Mesenteric fat pad (tissue), 1 donor: ENCODE measurements around the gene AK4. TPM values are rescaled to one million over a fixed set of nuclear protein-coding genes. Genes with fewer than 3 reads are reported as not detected.

Experiments used
- DNase-seq: peaks from one replicate; pipeline ENCODE4 v3.0.0-alpha.2; 2020; ENCODE audit warnings: low spot score
- total RNA-seq: library from RNA; stranded (reverse); fragmentation: NEBNext Ultra II Directional; extraction: Animal tissue kit (Norgen Biotek cat#: 25700); gene quantifications from one replicate; pipeline ENCODE4 v1.2.1, GENCODE V29; 2021
- donor health status: DM: yes; HTN: yes; CAD: no.

AK4 gene
- total RNA-seq, 1 donor from 2014 or later, result 101 TPM

DNA sequence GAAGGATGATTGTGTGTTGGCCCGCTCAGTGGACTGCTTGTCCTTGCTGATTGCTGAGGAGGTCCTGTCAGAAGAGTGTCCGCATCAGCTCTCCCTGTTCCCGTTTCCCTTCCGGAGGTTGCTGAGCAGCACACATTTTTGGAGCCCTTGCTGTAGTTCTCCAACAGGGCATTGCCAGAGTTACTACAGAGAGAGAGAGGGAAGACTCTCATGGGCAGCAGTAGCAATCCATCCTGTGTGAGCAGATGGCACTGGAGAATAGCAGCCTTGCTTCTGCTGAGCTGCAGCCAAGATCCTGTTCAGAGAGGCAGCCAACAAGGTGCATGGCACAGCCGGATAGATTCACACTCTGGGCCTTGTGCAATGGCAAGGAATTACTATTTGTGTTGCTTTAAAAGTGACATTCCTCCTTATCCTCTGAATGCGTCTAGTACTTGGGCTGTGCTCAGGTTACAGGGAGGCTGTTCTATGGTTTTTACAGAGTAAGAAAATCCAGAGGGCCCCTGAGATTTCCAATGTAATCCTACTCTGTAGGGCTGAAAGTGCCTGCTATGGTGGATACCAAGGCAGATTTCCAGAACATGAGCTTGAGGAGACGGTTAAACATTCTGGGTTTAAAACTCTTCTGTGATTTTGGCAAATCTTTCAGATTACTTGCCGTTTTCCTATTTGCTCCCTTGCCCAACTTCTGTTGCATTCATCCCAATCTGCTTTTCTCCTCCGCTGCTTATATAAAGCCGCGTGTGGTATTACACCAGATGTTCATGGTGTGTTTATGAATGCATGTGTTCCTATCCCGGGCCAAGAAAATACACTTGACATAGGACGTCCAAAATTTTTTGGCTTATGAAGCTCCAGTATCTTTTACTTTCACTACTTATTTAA lies 27.4 kb downstream of the AK4 start:
- DNase-seq, result no peak

DNA sequence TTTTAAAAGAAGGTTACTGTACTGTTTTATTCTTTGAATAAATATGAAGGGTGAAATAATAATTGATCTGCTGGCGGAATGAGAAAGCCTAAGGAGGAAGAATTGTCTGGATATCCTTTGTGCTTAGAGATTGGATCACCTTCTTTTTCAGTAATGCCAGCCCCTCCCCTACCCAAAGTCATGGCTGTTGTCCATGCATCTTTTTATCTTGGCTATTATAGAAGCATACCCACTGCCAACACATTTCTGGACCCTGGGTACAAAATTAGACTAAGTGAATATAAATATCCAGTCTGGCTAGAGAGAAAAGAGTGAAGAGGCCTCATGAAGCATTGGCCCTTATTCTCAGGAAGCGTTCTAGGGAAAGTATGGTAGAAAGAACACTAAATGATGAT lies 28.1 kb downstream of the AK4 start:
- no peak for DNase-seq

DNA sequence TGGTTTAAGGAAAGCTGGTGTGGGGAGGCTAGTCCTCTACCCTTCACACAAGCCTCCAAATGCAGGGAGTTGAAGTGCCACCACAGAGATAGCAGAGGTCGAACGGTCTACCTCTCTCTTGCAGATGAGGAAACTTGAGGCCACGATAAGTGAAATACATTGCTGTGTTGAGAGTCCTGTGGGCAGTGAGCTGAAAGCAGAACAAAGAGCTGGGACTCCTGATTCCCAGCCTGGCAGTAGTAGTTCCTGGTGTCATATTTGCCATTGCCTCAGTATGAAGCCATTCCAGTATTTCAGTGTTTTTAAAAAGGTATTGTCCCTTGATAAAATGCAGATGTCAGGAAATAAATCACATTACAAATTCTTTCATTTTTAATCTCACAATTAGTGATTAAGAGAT lies 28.6 kb downstream of the AK4 start:
- DNase-seq, result no peak

DNA sequence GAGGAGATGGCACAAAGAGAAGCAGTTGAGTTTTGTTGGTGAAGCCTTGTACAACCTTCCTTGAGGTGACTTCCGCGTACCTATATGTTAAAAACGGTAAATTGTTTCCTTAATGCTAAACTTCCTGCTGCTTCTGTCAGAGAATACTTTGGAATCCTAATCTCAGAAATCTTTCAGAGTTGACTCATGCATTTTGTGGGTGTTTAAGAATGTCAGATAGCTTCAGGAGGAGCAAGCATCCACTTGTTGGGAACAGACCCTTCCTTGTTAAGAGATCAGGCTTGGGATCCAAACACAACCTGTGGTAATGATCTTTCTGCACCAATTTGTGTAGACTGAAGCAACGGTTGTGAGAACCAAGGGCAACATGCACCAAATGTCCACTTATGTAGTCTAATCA lies 29.5 kb downstream of the AK4 start:
- DNase-seq, result no peak

DNA sequence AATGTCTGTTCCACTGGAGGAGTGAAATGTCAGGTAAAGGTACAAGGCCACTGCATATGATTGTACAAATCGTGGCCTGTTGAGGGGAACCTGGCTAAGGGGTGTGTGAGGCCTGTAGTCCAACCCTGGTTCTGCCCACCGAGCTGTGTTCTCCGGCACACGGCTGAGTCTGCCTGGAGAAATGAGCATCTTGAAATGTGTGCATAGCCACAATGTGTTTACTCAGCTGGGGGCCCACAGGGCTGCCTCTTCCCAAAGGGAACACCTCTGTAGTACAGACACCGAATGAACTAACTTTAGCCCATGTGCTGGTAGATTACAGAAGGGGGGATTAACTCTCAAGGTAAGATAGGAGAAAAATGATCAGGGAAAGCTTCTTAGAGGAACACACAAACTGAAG lies 30.2 kb downstream of the AK4 start:
- no peak for DNase-seq

DNA sequence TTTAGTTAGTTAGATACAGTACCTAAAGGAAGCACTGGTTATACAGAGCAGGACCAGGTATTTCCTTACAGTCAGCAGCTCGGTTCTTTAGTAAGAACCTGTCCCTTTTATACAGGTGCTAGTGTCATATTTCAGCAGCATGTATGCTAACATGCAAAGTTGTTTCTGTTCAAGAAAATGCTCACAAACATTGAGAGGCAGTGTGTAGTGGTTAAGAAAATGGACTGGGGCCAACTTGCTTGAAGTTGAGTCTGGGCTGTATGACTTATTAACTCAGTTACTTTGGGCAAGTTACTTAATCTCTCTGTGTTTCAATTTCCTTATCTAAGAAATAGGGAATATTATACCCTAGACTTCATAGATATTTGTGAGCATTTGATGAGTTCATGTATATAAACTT lies 31.1 kb downstream of the AK4 start:
- no peak for DNase-seq

DNA sequence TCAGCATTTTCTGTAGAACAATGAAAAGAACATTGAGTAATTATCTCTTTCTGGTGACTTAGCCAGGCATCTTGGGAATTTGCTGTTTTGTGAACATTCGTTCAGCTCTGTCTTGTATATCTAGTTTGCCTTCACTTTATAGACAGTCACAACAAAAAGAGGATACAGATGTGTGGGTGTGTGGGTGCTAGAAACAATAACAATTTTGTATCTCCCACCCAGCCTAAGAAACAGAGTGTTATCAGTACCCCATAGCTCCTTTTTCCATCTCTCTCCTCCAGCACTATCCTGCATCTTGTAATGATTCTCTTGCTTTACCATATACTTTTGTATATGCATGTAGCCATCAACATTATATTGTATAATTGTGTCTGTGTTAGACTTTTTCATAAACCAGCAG lies 33.0 kb downstream of the AK4 start:
- DNase-seq, result no peak

DNA sequence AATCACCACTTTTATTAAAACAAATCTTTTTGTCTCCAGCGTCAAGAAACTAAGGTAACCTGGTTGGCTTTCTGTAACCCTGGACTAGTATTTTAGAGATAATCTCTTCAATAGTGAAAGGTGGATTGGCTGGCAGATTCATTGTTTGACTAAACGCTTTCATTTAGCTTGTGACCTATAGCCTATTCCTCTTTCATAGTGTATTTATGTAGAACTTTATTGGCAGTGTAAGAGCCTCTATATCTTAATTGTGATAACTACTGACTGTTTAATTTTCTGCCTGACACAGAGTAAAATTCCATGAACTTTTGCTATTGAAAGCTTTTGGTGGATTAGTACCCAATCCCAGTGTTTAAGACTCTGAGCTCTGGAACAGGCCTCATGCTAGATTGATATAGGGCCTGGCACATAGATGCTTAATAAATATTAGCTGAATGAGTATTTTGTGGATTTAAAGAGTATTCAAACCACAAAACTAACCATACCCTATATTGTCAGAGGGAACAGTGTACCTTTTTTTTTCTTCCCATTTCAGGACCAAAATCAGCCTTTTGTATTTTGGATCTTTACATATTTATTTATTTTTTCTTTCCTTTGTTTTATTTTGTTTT lies 34.8 kb downstream of the AK4 start:
- DNase-seq, result no peak

DNA sequence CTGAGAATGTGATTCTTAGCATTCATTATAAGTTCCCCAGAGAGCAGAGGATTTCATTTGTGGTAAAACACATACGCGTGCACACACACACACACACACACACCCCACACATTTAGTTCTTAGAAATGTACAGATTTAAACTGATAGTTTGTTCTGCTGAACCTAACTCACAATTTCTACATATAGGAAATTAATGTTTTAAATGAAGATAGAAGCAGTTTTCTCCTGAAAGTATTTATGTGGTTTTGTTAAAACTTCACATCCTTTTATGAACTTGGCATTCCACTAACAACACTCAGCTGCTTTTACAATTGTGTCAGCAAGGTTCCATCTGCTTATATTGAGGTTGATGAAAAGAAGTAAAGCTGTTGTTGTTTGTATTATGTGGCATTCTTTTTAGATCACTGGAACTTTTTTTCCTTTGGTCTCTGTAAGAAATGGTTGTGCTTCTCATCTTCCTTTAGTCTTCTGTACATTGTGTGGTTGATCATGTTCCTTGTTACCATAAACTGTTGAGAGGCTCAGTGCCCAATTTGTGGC lies 41.6 kb downstream of the AK4 start:
- DNase-seq, result no peak

DNA sequence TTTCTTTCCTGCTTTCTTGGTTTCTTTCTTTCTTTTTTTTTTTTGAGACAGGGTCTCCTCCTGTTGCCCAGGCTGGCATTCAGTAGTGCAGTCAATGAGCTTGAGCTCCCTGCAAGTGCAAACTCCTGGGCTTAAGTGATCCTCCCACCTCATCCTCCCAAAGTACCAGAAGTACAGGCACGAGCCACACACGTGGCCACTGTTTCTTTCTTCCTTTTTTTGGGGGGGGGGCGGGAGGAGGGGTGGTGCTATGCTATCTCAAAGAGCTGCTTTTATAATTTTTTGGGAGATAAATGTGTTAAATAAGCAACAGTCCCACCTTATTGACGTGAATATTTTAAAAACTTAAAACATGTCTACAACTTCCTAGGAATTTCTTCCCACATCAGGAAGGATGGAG lies 42.2 kb downstream of the AK4 start:
- DNase-seq, result no peak

DNA sequence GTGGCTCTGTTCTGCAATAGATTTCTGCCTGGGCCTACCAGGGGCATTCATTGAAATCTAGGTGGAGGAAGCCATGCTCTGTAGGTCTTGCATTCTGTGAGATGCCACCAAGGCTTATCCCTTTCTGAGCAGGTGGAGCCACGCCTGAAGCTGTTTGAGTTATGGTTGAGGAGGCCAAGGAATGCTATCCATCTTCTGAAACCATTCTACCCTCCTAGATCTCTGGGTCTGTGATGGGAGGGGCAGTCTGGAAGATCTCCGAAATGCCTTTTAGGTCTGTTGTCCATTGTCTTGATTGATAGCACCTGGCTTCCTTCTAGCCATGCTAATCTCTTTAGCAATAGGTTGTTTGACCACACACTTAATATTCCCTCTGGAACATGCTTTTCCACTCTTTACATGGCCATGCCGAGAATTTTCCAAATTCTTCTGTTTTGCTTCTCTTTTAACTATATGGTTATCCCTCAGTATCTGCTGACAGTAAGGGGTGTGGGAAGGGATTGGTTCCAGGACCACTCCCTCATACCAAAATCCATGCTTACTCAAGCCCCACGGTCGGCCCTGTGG lies 45.2 kb downstream of the AK4 start:
- no peak for DNase-seq

DNA sequence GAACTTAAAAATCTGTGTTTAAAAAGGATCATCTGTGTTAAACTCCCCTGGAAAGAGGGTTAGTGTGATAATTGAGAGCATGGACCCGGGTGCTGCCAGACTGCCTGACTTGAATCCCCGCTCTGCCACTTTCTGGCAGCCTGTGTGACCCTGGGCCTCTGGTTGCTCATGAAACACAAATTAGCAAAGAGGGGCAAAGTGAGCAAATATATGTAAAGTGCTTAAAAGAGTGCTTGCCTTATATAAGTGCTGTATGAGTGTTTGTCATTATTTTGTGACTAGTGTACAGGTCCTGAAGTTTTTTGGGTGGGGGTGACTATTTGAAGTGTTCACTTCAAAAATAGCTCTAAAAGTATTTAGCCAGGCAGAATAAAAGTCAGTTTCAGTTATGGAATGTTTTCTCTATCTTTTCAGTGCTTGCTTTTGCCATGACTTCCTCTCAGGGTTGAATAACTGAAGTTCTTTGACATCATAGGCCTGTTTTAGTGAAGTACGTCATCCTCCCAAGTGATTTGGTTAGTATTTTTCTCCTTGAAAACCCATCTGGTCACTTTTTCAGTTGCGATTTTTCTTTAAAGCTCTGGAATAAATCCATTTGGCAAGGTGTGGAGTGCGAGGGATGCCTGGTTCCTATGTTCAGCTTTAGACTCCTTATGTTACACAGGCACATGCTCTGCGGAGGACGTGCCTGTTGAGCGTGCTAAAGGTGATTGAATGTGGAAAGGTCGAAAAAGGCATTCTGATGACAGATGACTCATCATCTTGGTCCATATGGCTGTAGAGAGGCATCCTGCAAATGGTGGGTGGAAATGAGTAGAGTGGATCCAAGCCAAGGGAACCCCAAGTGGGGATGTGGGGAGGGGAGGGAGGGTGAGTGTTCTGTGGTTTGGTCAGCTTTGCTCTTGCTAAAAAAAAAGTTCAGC lies 47.8 kb downstream of the AK4 start:
- DNase-seq, result no peak

DNA sequence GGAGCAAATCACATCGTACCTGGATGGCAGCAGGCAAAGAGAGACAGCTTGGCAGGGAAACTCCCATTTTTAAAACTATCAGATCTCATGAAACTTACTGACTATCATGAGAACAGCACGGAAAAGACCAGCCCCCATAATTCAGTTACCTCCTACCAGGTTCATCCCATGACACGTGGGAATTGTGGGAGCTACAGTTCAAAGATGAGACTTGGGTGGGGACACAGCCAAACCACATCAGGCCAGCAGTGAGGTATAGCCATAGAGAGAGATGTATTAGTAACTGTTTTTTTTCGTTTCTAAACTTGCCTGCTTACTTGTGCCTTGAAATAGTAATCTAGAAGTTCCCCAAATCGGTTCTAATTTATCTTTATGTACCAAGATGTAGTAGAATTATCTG lies 48.9 kb downstream of the AK4 start:
- DNase-seq, result no peak

DNA sequence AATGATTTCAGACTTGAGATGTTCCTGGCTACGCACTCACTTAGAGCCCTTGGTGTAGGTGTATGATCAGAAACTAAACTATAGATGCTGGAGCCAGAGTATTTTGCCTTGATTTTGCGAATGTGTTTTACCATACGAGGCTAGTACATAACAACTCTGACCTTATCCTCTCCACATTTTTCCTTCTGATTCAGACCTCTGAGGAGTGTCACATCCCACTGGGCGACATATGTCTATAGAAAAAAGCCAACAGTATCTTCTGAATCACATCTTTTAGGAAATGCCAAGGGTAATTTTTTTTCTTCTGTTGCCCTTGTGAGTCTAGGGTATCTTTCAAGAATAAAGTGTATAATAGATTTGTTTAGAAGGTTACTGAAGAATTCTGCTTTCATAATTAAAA lies 49.6 kb downstream of the AK4 start:
- DNase-seq, result no peak

DNA sequence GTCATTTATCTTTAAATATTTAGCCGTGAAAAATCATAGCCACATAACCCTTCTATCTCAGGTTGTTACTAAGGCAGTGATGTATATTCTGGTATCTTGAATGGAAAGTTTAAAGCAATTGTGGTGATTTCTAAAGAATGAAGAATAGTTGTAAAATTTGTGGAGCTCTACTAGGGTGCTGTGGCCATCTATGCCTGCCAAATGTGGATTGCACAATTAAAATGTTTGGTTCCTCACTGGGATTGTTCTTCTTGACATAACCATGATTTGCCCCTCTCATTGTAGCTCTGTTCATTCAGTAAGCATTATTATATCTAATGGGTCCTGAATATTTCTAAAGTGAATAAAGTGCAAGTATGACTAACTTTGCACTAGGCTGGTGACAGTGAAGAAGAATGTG lies 50.1 kb downstream of the AK4 start:
- DNase-seq, result no peak

DNA sequence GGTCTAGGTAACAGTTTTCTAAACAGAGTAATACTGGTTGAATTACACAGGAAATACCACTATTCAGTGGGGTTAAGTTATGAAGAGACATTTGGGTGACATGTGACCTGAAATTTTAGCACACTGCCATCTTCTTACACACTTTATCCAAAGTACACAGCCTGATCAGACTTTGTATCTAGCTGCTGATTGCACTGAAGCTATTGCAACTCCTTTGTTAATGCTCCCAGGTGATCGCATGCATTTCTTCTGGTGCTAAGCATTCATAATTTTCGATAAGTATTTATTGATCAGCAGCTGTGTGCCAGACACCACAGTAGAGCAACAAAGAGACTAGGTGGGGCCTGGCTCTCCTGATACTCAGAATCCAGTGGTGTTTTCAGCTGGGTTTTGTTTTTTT lies 52.4 kb downstream of the AK4 start:
- DNase-seq, result no peak

DNA sequence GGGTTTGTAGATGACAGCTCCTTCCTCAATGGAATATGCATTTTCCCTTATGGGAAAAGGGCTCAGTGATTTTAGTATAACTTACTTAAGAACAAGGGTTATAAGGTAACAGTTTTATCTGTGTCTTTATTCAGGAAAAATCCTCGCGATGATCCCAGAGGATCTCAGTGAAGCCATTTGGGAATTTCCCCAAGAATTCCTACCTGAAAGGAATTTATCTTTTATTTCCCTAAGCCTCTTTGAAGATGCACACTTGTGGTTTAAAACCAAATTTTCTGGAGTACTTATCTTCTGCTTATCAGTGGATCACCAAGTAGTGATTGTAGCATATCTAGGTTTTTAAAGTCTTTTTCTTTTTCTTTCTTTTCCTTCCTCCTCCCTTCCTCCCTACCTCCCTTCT lies 58.8 kb downstream of the AK4 start:
- no peak for DNase-seq

DNA sequence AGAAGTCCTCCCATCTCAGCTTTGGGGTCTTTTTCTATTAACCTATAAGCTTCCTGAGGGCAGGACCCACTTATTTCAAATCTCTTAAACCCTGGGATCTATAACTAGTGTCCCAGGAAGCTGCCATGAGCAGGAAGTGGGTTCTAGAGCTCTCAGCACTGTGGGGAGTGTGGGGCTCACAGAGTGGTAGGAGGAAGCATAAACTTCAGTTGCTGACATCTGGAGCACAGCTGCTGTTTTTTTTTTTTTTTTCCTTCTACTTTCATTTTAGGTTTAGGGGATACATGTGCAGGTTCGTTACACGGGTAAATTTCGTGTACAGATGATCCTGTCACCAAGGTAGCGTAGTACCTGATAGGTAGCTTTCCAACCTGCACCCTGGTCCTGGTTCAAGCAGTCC lies 59.3 kb downstream of the AK4 start:
- no peak for DNase-seq

DNA sequence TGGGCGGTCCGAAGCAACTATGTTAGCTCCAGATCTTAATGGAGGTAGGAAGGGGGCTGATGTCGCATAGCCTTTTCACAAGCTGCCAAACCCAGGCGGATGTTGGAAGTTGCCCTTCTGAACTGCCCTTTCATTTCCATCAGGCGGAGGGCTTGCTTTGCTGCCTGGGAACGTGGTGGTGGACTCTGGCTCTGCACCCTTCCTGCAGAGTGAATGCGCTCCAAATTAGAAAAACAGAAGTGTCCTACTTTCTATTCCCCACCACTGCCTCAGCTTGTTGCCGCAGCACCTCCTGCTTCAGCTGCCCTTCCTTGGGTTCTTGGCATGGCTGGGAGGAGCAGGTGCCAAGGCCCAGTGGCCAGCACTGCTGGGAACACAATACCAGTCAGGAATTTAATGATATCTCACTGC lies 60.6 kb downstream of the AK4 start:
- DNase-seq, result no peak

DNA sequence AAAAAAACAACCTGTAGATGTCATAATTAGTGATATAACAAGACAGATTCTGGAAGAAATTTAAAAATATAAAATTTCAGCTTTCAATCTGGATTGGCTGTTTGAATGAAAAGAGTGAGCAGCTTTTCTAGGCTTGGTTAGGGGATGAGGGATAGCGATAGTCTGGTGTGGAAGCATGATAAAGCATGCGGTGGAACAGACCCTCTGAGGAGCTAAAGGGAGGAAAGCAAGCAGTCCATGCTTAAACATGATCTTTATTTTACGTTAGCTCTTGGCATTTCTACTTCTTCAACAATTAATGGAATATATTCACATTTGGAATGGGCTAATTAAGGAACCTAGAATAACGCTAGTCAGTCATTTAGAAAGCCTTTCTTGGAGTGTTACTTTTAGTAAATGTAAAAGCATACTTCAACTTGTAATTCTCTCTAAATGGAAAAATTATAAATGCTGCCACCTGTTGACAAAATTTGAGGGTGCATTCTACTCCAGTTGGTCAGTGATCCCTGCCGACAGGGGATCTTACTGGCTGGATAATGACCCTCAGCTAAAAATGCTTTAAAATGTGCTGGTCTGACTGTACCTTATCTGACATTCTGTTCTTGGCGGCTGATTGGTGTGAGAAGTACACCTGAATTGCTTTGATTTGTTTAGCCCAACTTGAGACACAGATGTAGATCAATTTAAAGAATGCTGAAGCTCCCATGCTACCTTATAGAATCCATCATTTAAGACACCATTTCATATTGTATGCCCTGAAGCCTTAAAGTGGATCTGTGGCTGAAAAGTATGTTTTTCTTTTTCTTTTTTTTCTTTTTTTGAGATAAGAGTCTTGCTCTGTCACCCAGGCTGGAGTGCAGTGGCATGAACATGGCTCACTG lies 61.2 kb downstream of the AK4 start:
- no peak for DNase-seq
